SK-N-SH treated with all-trans-retinoic acid at 6 μM for 48 hours (cell line): ENCODE measurements around the gene TMEM132D.

Experiments
- ATAC-seq: fragments of 200-7000 bp; cut with Tn5 transposase; 3 replicates; pipeline ENCODE4 v1.9.1; 2020; ENCODE audit warnings: mild to moderate bottlenecking, moderate library complexity
- ARNTL ChIP-seq: fragments of 450-650 bp; formaldehyde crosslinking; IDR thresholded peaks from 2 replicates; pipeline ENCODE4 v1.5.0; 2020; ENCODE audit warnings: low read depth, mild to moderate bottlenecking, moderate library complexity, borderline replicate concordance
- BACH2 ChIP-seq: fragments of 250-450 bp; sonication (Bioruptor Pico); IDR thresholded peaks from 2 replicates; pipeline ENCODE4 v1.9.0; 2021; ENCODE audit warnings: mild to moderate bottlenecking, borderline replicate concordance
- CSDC2 ChIP-seq: fragments of 250-450 bp; sonication (Bioruptor Pico); IDR thresholded peaks from 2 replicates; pipeline ENCODE4 v1.5.0; 2020; ENCODE audit warnings: mild to moderate bottlenecking, moderate library complexity
- ESRRG ChIP-seq: fragments of 250-450 bp; sonication (Bioruptor Pico); IDR thresholded peaks from 2 replicates; pipeline ENCODE4 v1.6.1; 2021; ENCODE audit warnings: mild to moderate bottlenecking
- GLIS3 ChIP-seq: fragments of 250-450 bp; sonication (Bioruptor Pico); IDR thresholded peaks from 2 replicates; pipeline ENCODE4 v1.5.0; 2020; ENCODE audit warnings: mild to moderate bottlenecking, moderate library complexity
- ISL1 ChIP-seq: fragments of 250-450 bp; sonication (Bioruptor Pico); IDR thresholded peaks from 2 replicates; pipeline ENCODE4 v2.1.2; 2022; ENCODE audit warnings: mild to moderate bottlenecking, moderate library complexity
- OSR1 ChIP-seq: fragments of 250-450 bp; sonication (Bioruptor Pico); IDR thresholded peaks from 2 replicates; pipeline ENCODE4 v1.8.0; 2022; ENCODE audit warnings: moderate library complexity, mild to moderate bottlenecking, inconsistent platforms
- PATZ1 ChIP-seq: fragments of 250-450 bp; sonication (Bioruptor Pico); IDR thresholded peaks from 2 replicates; pipeline ENCODE4 v1.8.0; 2020; ENCODE audit warnings: mild to moderate bottlenecking, moderate library complexity, borderline replicate concordance
- POU6F1 ChIP-seq: fragments of 250-450 bp; sonication (Bioruptor Pico); IDR thresholded peaks from 2 replicates; pipeline ENCODE4 v1.8.0; 2021; ENCODE audit warnings: low read depth, mild to moderate bottlenecking, moderate library complexity, borderline replicate concordance
- PPARA ChIP-seq: fragments of 250-450 bp; sonication (Bioruptor Pico); IDR thresholded peaks from 2 replicates; pipeline ENCODE4 v1.5.0; 2020; ENCODE audit warnings: mild to moderate bottlenecking, borderline replicate concordance
- RARB ChIP-seq: fragments of 250-450 bp; sonication (Bioruptor Pico); IDR thresholded peaks from 2 replicates; pipeline ENCODE4 v1.8.0; 2021; ENCODE audit warnings: mild to moderate bottlenecking, moderate library complexity
- SNAI2 ChIP-seq: fragments of 250-450 bp; sonication (Bioruptor Pico); IDR thresholded peaks from 2 replicates; pipeline ENCODE4 v1.5.0; 2020; ENCODE audit warnings: mild to moderate bottlenecking, moderate library complexity
- TCF4 ChIP-seq: fragments of 250-450 bp; sonication (Bioruptor Pico); IDR thresholded peaks from 2 replicates; pipeline ENCODE4 v1.8.0; 2021; ENCODE audit warnings: mild to moderate bottlenecking, moderate library complexity, borderline replicate concordance
- TOX ChIP-seq: fragments of 250-450 bp; sonication (Bioruptor Pico); IDR thresholded peaks from 2 replicates; pipeline ENCODE4 v1.8.0; 2021; ENCODE audit warnings: mild to moderate bottlenecking, moderate library complexity, borderline replicate concordance
- TSHZ2 ChIP-seq: fragments of 250-450 bp; sonication (Bioruptor Pico); IDR thresholded peaks from 2 replicates; pipeline ENCODE4 v1.5.0; 2020; ENCODE audit warnings: mild to moderate bottlenecking, moderate library complexity
- ZC3H10 ChIP-seq: fragments of 250-450 bp; sonication (Bioruptor Pico); IDR thresholded peaks from 2 replicates; pipeline ENCODE4 v1.5.1; 2021; ENCODE audit warnings: mild to moderate bottlenecking, moderate library complexity
- ZNF565 ChIP-seq: fragments of 450-650 bp; formaldehyde crosslinking; conservative IDR thresholded peaks from 2 replicates; pipeline ENCODE4 v1.5.0; 2020; ENCODE audit warnings: low read depth, mild to moderate bottlenecking, moderate library complexity
- ZNF70 ChIP-seq: fragments of 450-650 bp; formaldehyde crosslinking; IDR thresholded peaks from 2 replicates; pipeline ENCODE4 v1.5.0; 2020; ENCODE audit warnings: mild to moderate bottlenecking, moderate library complexity
- TF ChIP-seq, protein P1 (sequence below): fragments of 250-450 bp; sonication (Bioruptor Pico); IDR thresholded peaks from 2 replicates; pipeline ENCODE4 v1.5.1; 2021; ENCODE audit warnings: mild to moderate bottlenecking, moderate library complexity

Gene TMEM132D

DNA sequence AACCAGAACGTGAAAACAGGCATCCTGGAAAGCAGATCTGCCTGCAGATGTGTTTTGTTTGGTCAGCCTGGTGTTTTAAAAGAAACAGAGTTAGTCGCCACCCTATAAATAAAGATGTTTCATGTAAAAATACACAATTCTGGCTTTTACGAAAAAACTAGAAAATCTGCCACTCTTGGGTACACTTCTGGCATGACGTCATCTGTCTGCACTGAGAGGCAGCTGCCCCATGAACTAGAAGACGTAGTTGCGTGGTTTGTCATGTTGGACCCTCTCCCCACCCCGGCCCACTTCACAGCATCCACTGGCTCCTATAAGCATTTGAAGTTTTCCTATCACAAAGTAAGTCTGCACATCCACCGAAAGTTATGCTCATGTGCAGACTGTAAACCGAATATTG, 658.1 kb downstream of the TMEM132D start:
- ATAC-seq: no peak
- TF ChIP-seq PATZ1 (CRISPR knock-in tag) (no peak), PPARA (CRISPR knock-in tag) (no peak), BACH2 (CRISPR knock-in tag) (no peak), TSHZ2 (CRISPR knock-in tag) (no peak), ESRRG (CRISPR knock-in tag) (no peak), ZNF70 (no peak), OSR1 (no peak), ISL1 (CRISPR knock-in tag) (no peak), ZNF565 (no peak), GLIS3 (CRISPR knock-in tag) (no peak), CSDC2 (no peak), POU6F1 (no peak), ARNTL (CRISPR knock-in tag) (no peak), RARB (CRISPR knock-in tag) (no peak), ZC3H10 (CRISPR knock-in tag) (no peak)

DNA sequence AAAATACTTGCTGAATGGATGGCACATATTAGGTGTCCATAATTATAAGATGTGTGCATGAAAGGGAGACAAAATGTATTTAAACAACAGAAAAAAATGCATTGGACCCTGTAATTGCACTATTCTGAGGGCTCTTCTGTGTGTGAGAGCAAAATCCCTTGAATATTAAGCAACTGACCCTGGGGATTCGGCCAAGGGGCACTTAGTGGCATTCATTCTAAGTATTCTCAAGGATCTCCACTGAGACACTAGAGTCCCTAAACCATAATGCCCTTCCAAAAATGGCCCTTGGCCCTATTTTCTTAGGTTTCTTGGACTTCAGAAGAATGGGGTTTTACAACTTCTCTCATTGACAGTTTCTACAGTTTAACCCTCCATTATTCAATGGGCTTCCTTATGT, 662.0 kb downstream of the TMEM132D start:
- no peak for ATAC-seq
- TF ChIP-seq TOX (CRISPR knock-in tag) (no peak), PATZ1 (CRISPR knock-in tag) (no peak)

DNA sequence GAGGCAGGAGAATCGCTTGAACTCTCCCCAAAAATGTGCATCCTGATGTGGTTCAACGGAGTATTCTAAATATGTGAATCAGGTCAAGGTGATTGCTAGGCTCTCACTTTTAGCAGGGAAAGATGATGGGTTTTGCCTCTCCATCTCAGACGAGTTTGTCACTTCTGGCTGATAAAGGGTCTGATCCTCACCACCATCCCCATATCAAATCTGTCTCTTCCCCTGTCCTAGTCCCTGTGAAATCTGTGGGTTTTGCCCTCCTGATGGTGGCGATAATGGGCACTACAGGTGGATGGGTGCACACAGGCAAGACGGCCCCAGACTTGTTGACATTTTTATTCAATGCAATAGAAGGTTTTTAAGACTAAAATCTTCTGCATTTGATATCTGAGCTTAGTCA, 665.9 kb downstream of the TMEM132D start:
- TF ChIP-seq TOX (CRISPR knock-in tag) (no peak), TCF4 (no peak), ZC3H10 (CRISPR knock-in tag) (no peak), GLIS3 (CRISPR knock-in tag) (no peak), SNAI2 (CRISPR knock-in tag) (no peak), OSR1 (no peak), ZNF565 (no peak), CSDC2 (no peak)
- TF ChIP-seq, protein P1, sequence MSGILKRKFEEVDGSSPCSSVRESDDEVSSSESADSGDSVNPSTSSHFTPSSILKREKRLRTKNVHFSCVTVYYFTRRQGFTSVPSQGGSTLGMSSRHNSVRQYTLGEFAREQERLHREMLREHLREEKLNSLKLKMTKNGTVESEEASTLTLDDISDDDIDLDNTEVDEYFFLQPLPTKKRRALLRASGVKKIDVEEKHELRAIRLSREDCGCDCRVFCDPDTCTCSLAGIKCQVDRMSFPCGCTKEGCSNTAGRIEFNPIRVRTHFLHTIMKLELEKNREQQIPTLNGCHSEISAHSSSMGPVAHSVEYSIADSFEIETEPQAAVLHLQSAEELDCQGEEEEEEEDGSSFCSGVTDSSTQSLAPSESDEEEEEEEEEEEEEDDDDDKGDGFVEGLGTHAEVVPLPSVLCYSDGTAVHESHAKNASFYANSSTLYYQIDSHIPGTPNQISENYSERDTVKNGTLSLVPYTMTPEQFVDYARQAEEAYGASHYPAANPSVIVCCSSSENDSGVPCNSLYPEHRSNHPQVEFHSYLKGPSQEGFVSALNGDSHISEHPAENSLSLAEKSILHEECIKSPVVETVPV: no peak
- ATAC-seq: no peak

DNA sequence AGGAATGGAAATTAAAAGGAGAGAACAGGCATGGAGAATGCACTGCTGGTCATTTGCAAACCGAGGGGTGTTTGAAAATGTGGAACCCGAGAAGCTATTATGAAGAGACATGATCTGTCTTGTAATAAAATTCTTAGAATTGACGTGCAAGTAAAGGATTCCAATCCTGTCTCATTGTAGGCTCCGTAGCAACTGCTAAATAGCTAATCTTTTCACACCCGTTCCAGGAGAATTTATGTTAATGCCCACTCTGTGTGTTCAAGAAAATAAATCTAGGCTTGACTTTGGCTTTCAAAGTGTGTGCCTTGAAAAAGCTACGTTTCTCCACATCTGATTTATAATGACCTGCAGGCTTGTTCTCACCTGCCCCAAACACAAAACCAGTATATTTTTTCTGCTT, 669.6 kb downstream of the TMEM132D start:
- TF ChIP-seq ZNF565: no peak
- TF ChIP-seq, all 23 proteins: peak for 0
- ATAC-seq: no peak
